H1 (cell line): ENCODE results near the gene METTL8. TPM values are rescaled to one million over a fixed set of nuclear protein-coding genes. Genes with fewer than 3 reads are reported as not detected.
A peak's percentile ranks its signal among the peaks of the same experiment; 100 is the strongest.

ENCODE experiments used
- ASH2L ChIP-seq: fragments of 200-600, 300-600 bp; sonication (generic); IDR thresholded peaks from one replicate; pipeline ENCODE4 v1.7.1; 2017; ENCODE audit warnings: low read length
- CHD1 ChIP-seq: IDR thresholded peaks from 2 replicates; pipeline ENCODE4 v1.6.1; 2012; ENCODE audit warnings: low read depth, low read length, improper control_type of control experiment
- EP300 ChIP-seq, 2 experiments: IDR thresholded peaks; 1 replicate in 1 of 2; 2 replicates in 1 of 2; pipeline ENCODE4 v1.6.1; 2011 to 2012; ENCODE audit warnings: low read depth in 2 of 2, low read length in 2 of 2, mild to moderate bottlenecking in 2 of 2, borderline replicate concordance in 1 of 2, inconsistent platforms in 1 of 2, moderate library complexity in 1 of 2
- EZH2 ChIP-seq: fragments of 200-600 bp; sonication (generic); IDR thresholded peaks from 2 replicates; pipeline ENCODE4 v1.7.1; 2012; ENCODE audit warnings: low read depth, mild to moderate bottlenecking, moderate library complexity, low read length, inconsistent platforms; ENCODE audit not compliant: severe bottlenecking
- HDAC6 ChIP-seq: IDR thresholded peaks from one replicate; pipeline ENCODE4 v1.7.1; 2012; ENCODE audit warnings: low read depth, mild to moderate bottlenecking, inconsistent platforms, low read length, moderate library complexity
- JUND ChIP-seq: IDR thresholded peaks from 2 replicates; pipeline ENCODE4 v1.6.1; 2011; ENCODE audit warnings: mild to moderate bottlenecking, improper control_type of control experiment, low read length
- POLR2A ChIP-seq, 2 experiments: IDR thresholded peaks; 1 replicate in 1 of 2; 2 replicates in 1 of 2; pipeline ENCODE4 v1.6.1; 2011; ENCODE audit warnings: low read depth in 2 of 2, low read length in 2 of 2, mild to moderate bottlenecking in 2 of 2; ENCODE audit errors: control extremely low read depth in 1 of 2
- RFX5 ChIP-seq: IDR thresholded peaks from 2 replicates; pipeline ENCODE4 v1.6.1; 2011; ENCODE audit warnings: low read depth, low read length, improper control_type of control experiment, borderline replicate concordance
- SAP30 ChIP-seq: fragments of 300-600 bp; sonication (generic); IDR thresholded peaks from 2 replicates; pipeline ENCODE4 v1.7.1; 2012; ENCODE audit warnings: low read length, moderate library complexity, mild to moderate bottlenecking, inconsistent platforms; ENCODE audit not compliant: insufficient read depth, insufficient replicate concordance
- SP2 ChIP-seq: IDR thresholded peaks from 2 replicates; pipeline ENCODE4 v1.6.1; 2012; ENCODE audit warnings: mild to moderate bottlenecking, low read length, inconsistent platforms
- SP4 ChIP-seq: IDR thresholded peaks from 2 replicates; pipeline ENCODE4 v1.6.1; 2012; ENCODE audit warnings: low read length, inconsistent platforms
- TBP ChIP-seq: IDR thresholded peaks from 2 replicates; pipeline ENCODE4 v1.6.1; 2011; ENCODE audit warnings: low read depth, low read length, improper control_type of control experiment
- TCF12 ChIP-seq: IDR thresholded peaks from 2 replicates; pipeline ENCODE4 v1.6.1; 2011; ENCODE audit warnings: low read depth, mild to moderate bottlenecking, low read length
- TEAD4 ChIP-seq: IDR thresholded peaks from 2 replicates; pipeline ENCODE4 v1.6.1; 2012; ENCODE audit warnings: low read depth, low read length, inconsistent platforms, mixed read lengths
- ZNF274 ChIP-seq: IDR thresholded peaks from 2 replicates; pipeline ENCODE4 v1.7.0; 2012; ENCODE audit warnings: low read length, borderline replicate concordance; ENCODE audit errors: extremely low read depth
- polyA plus RNA-seq, 7 experiments: library from polyadenylated mRNA; depleted of rRNA in 3 of 7; stranded (reverse) in 5 of 7; unstranded in 2 of 7; fragments of >200 nt in 5 of 7; fragments of 200-250 nt in 2 of 7; gene quantifications; 1 replicate in 5 of 7; 2 replicates in 1 of 7; 4 replicates in 1 of 7; pipeline versions ENCODE4 v1.2.1 to v1.2.3, GENCODE V29; 2011 to 2013; ENCODE audit warnings: missing spikeins in 2 of 7, mixed read lengths in 2 of 7
- total RNA-seq: library from RNA; stranded (reverse); fragmentation: NEBNext Ultra II Directional; extraction: Animal tissue kit (Norgen Biotek cat#: 25700); gene quantifications from 2 replicates; pipeline ENCODE4 v1.2.1, GENCODE V29; 2021
- TF ChIP-seq, protein P1 (sequence below), 3 experiments: IDR thresholded peaks; 1 replicate in 2 of 3; 2 replicates in 1 of 3; pipeline versions ENCODE4 v1.5.1 to v1.6.1; 2011; ENCODE audit warnings: low read length in 3 of 3, mild to moderate bottlenecking in 3 of 3, inconsistent platforms in 2 of 3, low read depth in 1 of 3, moderate library complexity in 1 of 3; ENCODE audit not compliant: insufficient read depth in 1 of 3; ENCODE audit errors: control extremely low read depth in 1 of 3
- TF ChIP-seq, protein P2 (sequence below): IDR thresholded peaks from 2 replicates; pipeline ENCODE4 v1.6.1; 2011; ENCODE audit warnings: low read length, improper control_type of control experiment

The METTL8 gene
- total and polyA plus RNA-seq, 2 of the 8 experiments (the other 6 are each of a cell fraction or from before 2014, with no cell fraction given), result 17.6 to 79.7 TPM

DNA sequence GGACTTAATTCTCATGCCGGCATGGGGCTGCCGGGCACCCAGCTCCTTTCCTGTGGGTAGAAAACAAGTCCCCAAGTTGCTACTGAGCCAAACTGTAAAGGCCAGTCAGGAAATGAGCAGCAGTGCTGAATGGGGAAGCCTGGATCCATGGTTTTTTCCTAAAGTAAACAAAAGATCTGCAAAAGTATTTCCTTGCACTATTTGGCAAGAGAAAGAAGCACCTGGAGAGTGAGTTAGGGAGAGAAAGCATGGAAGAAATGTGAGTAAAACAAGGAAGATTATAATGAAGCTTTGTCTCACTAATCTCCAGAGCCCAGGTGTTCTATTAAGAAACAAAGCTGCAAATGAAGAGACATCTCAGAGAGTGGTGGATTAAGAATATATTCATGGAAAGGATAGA lies 117.6 kb downstream of the METTL8 start (continued):
- TF ChIP-seq, protein P1, sequence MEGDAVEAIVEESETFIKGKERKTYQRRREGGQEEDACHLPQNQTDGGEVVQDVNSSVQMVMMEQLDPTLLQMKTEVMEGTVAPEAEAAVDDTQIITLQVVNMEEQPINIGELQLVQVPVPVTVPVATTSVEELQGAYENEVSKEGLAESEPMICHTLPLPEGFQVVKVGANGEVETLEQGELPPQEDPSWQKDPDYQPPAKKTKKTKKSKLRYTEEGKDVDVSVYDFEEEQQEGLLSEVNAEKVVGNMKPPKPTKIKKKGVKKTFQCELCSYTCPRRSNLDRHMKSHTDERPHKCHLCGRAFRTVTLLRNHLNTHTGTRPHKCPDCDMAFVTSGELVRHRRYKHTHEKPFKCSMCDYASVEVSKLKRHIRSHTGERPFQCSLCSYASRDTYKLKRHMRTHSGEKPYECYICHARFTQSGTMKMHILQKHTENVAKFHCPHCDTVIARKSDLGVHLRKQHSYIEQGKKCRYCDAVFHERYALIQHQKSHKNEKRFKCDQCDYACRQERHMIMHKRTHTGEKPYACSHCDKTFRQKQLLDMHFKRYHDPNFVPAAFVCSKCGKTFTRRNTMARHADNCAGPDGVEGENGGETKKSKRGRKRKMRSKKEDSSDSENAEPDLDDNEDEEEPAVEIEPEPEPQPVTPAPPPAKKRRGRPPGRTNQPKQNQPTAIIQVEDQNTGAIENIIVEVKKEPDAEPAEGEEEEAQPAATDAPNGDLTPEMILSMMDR (IDR thresholded peaks at IDR 0.05; ENCODE audit: control extremely low read depth in 1 of 3, insufficient read depth in 1 of 3, low read depth in 1 of 3, low read length in 3 of 3), result no peak
- TF ChIP-seq CHD1 (no peak), EZH2 (no peak), RFX5 (no peak), TEAD4 (no peak), TBP (no peak; the same call in 1 of the 2 replicates), HDAC6 (no peak), ZNF274 (no peak), JUND (no peak), SAP30 (no peak), SP4 (no peak), ASH2L (peak; percentile 67), POLR2A (IDR thresholded peaks at IDR 0.05; ENCODE audit: control extremely low read depth in 1 of 2, low read depth in 2 of 2, low read length in 2 of 2) (peak in 1 of 2 experiments; percentile 32; a peak in 2 of 3 replicates), EP300 (IDR thresholded peaks at IDR 0.05; ENCODE audit: borderline replicate concordance in 1 of 2, low read depth in 2 of 2, low read length in 2 of 2) (peak in 1 of 2 experiments; percentile 87; a peak in 2 of 3 replicates), TCF12 (peak; percentile 97), SP2 (no peak)
- TF ChIP-seq, protein P2, sequence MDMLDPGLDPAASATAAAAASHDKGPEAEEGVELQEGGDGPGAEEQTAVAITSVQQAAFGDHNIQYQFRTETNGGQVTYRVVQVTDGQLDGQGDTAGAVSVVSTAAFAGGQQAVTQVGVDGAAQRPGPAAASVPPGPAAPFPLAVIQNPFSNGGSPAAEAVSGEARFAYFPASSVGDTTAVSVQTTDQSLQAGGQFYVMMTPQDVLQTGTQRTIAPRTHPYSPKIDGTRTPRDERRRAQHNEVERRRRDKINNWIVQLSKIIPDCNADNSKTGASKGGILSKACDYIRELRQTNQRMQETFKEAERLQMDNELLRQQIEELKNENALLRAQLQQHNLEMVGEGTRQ, result no peak
- TF ChIP-seq, all 59 proteins: peak for 18
